GM13977 (cell line): ENCODE results near the gene MOB3B.
A peak's percentile ranks its signal among the peaks of the same experiment; 100 is the strongest.

ENCODE experiments used
- DNase-seq: peaks from one replicate; pipeline ENCODE4 v3.0.0; 2012; ENCODE audit warnings: low spot score
- in situ Hi-C: fragments of 300-500 bp; cut with MboI; formaldehyde crosslinking; loops from one replicate; pipeline ENCODE4 v1.12.0; 2022; ENCODE audit warnings: low sequenced_read_pairs, low pct_unique_long_range_greater_than_20kb, mixed read lengths, inconsistent platforms; ENCODE audit not compliant: unreplicated experiment
- TF ChIP-seq, protein P1 (sequence below): IDR thresholded peaks from 2 replicates; pipeline ENCODE4 v1.5.1; 2012; ENCODE audit warnings: mild to moderate bottlenecking, control low read depth; ENCODE audit not compliant: insufficient read depth; ENCODE audit errors: extremely low read depth, missing control alignments

Gene MOB3B

DNA sequence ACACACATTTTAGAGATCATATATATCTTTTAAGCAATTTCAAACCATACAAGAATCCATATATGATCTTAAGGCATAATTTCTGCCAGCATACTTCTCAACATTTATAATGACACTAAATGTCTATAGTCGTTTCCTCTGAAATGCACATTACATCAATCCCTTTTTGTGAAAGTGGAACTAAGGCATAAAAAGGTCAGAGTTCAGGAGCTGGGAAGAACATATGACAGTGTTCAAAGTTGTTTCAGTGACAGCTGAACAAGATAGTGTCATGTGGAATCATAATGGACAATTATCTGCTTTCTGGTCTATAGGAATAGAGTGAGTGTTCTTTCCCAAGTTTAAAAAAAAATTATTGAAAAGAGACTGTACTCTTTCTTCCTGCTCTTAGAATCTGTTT lies 2.4 kb upstream of the MOB3B start:
- in situ Hi-C loops: loop anchor here (5.0 kb wide), 1 partner anchor 200 kb away; no protein-coding TSS in a partner anchor
- TF ChIP-seq, protein P1, sequence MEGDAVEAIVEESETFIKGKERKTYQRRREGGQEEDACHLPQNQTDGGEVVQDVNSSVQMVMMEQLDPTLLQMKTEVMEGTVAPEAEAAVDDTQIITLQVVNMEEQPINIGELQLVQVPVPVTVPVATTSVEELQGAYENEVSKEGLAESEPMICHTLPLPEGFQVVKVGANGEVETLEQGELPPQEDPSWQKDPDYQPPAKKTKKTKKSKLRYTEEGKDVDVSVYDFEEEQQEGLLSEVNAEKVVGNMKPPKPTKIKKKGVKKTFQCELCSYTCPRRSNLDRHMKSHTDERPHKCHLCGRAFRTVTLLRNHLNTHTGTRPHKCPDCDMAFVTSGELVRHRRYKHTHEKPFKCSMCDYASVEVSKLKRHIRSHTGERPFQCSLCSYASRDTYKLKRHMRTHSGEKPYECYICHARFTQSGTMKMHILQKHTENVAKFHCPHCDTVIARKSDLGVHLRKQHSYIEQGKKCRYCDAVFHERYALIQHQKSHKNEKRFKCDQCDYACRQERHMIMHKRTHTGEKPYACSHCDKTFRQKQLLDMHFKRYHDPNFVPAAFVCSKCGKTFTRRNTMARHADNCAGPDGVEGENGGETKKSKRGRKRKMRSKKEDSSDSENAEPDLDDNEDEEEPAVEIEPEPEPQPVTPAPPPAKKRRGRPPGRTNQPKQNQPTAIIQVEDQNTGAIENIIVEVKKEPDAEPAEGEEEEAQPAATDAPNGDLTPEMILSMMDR: no peak
- no peak for DNase-seq

DNA sequence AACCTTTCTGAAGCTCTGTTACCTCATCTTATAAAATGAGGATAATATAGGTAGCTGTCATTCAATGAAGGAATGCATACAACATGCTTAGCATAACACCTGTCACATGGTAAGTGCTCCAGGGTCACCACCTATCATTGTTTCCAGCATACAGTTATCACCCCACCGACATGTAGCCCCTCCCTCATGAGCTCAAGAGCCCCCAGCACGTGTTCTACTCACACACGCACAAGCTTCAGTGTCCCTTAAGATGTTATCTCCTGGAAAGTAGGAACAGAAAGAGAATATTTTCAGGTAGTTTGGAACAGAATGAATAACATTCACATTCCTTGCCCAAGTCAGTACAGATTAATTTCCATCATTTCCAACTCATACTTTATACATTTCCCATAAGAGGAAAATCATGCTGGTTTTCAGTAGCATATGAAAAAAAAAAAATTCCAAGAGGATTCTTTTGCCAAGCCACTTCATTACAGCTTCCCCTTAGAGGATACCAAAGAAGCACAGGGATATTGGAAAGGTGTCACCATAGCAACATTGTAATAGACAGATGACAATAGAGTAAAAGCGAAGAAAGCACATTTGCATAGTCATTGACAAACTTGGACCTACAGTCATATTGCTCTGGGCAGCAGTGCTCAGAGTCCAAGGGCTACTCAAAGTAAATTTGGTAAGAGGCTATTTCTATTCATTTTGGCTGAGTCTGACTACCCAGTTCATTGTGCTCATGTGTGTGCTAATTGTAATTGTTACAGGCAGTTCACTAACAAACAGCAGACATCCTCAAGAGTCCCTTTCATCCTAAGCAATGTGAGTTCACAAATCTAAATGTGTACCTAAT lies 1.5 kb upstream of the MOB3B start:
- TF ChIP-seq, protein P1: no peak
- in situ Hi-C loops: loop anchor here (5.0 kb wide), 1 partner anchor 199 kb away; no protein-coding TSS in a partner anchor
- DNase-seq: no peak

DNA sequence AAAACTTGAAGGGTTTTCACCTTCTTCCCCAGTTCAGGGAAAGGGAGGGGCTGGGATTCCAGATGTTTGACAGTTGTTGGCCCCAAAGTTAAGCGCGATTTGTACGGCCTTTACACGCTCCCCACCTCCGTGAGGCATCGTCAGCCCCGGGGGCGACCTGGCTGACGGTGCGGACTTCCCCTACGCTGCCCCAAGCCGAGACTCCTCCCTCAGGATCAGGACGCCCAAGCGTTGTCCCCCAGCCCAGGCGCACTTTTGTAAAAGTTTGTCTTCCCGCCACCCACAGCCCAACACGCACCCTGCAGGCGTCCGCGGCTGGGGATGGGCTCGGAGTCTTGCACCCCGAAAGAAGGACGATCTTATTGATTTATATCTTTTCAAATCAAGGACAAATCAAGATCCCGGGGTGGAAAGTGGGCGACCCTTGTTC lies 713 bp downstream of the MOB3B start:
- peak; percentile 69 for DNase-seq
- TF ChIP-seq, protein P1: peak; percentile 1
- in situ Hi-C loops: no loop called here

DNA sequence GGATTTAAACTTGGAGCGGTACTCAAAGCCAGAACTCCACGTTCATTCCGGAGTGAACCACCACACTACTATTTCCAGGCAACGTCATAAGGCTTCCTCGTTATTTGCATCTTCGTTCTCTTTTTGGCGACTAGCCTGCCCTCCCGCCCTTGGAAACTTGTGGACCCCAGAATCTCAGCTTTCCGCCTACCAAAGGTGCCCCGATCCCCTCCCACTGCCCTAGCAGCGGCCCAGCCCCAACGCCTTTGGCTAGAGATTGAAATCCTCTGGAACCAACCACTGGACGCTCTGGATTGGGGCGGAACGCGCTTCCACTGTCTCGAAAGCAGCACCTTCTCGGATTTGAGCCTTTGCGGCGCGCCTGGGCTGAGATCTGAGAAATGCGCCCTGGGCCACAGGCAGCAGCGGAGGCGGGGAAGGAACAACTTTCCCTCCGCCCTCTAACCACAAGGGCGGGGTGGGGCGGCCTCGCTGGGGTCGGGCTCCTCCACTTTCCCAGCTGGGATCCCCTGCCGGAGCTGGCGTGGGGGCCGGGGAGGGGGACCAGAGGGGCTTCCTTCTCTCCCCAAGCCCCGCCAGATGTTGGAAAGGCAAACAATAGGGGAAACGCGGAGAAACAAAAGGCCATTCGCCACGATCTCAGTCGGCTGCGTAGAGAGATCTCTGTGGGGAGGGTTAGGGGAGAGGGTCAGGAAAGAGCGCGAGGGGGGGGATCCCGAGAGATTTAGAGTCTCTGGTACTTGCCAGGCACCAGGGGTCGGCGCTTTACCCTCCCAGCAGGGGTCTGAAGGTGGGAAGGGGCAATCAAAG lies 1.3 kb downstream of the MOB3B start:
- TF ChIP-seq, protein P1: no peak
- in situ Hi-C loops: no loop called here
- DNase-seq: peak; percentile 58

DNA sequence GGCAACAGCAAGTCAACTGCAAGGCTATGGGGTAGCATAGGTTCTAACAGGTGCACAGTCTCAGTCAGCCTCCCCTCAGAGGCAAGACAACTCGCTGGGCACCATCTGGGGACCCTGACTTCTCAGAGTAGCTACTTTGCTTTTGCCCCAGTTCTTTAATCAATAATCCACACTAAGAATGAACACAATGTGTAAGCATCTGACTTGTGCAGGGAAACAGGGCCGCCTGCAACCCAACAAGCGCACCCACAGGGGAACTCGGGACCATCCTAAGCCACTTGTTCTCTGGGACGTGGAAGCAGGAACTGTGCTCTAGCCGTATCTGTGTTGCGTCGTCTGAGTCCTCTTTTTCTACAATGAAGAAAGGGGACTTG lies 1.9 kb downstream of the MOB3B start:
- DNase-seq: no peak
- TF ChIP-seq, protein P1: no peak
- in situ Hi-C loops: no loop called here

DNA sequence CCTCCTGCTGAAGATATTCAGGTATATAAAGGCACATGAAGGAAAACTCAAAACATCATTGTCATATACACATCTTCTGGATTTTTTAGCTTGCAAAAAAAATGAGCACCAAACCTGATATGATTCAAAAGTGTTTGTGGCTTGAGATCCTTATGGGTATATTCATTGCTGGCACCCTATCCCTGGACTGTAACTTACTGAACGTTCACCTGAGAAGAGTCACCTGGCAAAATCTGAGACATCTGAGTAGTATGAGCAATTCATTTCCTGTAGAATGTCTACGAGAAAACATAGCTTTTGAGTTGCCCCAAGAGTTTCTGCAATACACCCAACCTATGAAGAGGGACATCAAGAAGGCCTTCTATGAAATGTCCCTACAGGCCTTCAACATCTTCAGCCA lies 5.4 kb downstream of the MOB3B start, which contains the start of gene IFNK:
Gene IFNK, plus strand, starts transcription at position 55 of the 400 bp plus-strand sequence. Its CDS starts 47 bp downstream, at position 102.
- in situ Hi-C loops: no loop called here
- TF ChIP-seq, protein P1: no peak
- DNase-seq: no peak
